Right forelimb (tissue), 1 donor: Measurements from ENCODE around the gene WHAMM.
"Not testable (repeated sequence)": the region's sequence is repeated elsewhere in the genome, so short reads cannot be mapped to it uniquely, and the experiment has no call there.

Source experiments
- DNase-seq: peaks from one replicate; pipeline ENCODE4 v3.0.0-alpha.2; 2018

Gene WHAMM

DNA sequence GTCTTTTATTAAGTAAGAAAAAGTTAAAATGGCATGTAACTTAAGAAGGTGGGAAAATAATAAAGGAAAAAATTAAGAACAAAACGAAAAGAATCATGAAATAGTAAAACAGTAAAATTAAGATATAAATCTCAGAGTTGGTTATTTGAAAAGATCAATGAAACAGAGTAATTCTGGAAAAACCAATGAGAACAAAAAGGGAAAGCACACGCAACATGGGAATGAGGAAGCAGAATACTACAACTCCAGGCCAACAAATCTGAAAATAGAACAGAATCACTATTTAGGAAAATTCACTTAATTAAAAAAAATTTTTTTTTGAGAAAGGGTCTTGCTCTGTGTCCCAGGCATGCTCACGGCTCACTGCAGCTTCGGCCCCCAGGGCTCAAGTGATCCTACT is 30.7 kb downstream of the WHAMM start:
- DNase-seq, result no peak

DNA sequence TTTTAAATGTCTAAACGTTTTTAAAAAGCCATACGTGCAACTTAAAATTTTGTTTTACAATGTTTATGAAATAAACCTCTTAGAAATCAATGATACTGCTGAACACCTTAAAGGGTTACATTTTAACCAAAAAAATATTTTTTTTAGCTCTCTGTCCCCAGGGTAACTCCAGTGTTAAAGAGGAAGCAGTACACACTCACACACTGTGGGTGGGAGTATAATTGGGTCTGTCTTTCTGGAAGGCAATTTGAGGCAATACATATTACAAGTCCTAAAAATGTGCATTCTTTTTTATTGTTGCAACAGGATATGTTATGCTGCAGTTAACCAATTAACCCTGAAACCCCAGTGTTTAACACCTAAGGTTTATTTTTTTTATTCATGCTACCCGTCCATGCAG is 34.1 kb downstream of the WHAMM start:
- no peak for DNase-seq

DNA sequence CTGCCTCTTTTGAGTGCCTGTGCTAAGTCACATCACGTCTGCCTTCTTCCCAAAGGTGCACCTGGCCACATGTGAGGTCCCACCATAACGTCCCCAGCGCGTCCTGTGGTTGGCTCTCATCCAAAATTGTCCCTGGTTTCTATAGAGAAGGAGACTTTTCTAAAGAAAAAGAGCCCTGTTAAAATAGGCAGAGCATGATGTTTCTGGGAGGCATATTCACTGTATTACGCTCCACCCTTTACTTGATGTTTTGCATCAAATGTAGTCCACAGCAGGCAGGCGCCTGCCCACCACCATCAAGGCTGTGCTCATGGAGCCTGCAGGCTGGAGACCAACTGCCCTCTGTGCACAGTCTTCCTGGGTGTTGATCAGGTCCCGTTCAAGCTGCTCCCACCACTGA is 36.3 kb downstream of the WHAMM start:
- DNase-seq, result no peak

DNA sequence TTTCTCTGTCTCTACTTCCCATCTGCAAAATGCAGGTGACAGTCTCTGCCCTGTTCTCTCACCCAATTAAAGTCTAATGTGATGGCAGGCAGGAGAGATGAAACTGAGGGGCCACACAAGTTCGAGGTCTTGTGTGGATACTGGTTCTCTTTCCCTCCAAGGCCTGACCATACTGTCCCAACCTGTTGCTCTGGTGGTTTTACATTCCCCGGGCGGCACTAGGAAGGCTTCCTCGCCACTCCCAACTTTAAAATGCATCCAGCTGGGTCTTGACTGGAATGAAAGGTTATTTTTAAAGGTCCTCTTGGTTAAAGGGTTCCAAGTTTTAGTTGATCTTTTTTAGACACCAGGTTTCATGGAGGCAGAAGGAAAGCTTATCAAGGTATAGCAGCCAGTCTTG is 37.2 kb downstream of the WHAMM start:
- DNase-seq, result no peak

DNA sequence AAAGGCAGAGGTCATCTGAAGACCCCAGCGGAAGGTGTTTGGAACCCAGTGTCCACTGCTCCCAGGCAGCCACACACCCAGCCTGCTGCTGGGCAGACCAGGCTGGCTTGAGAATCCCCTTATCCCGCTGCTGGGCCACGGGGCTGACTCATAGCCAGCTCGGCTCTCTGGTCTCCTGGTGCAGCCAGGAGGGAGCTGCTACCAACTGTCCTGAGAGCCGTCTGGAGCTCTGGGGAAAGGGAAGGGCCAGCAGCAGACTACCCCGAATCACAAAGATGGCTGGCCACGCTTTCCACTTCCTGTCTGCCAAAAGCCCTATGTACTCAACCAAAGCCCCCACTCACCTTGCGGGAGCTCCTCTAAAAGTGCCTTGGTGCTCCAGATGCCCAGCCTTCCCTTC is 38.3 kb downstream of the WHAMM start:
- DNase-seq, result no peak

DNA sequence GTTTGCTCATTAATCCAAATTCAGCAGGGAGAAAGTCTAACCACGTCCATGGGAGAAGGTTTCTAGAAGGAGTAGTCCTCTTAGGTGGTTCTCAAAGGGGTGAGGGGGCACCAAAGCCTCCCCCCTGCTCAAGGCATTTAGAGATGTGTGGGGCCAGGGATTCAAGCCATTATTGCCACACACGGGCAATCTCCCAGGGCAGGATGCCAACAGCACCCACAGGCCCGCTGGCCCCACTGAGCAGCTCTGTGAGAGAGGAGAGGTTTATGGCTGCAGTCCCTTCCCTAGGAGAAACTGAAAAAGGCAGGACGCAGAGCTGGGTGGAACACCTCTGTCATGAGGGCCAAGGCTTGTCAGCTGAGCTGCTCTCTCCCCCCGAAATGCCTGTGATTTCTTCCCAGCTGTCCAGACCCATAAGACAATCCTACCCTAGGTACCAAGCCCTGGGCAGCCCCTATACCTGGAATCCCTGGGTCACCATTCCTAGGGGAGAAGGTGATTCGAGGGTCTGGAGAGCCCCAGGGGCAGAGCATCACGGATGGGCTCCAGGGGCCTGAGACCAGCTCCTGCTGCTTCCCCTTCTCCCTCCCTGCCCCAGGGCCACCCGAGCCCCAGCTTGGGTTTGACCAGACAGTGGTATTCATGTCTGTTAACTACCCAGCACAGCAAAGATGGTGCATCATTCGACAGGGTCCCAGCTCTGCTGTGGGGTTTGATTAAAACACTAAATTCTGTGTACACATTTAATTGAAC is 39.0 kb downstream of the WHAMM start:
- DNase-seq, result no peak

DNA sequence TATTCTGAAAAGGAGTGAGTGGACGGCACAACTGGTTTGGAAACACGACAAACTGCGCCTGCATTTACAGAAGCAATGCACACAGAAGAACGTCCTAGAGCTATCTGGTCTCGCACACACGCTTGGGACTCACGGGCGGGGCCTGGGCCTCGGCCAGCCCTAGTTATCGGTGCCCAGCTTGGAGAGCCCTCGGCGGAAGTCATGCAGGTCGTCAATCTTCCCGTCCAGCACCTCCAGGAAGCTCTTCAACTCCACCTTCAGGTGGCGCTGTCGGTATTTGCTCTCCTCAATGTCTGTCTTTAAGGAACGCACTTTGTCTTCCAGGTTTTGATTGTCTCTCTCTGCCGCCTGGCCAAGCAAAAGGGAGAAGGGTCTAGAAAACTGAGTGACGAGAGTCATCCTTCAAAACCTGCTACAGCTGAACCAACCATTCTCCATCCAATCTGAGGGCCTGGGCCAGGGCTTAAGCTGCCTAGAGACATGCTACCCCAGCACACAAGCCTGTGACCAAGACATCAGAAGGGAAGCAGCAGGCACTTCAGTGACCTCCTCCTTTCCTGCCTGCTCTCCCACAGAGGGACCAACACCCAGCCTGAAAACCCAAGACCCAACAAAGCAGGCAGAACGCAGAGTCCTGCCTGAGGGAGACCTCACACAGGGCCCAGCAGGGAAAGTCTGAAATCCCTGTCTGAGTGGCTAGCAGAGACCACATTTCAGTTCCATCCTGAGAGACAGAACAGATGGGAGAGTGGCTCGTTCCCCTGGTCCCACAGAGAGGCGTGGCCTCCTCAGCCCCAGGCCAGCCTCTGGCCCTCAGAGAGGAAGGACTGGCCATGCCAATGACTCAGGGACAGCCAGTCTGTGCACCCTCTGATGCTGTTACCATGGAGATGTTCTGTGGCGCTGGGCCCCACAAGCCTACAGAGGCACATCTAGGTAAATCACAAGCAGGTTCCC is 40.4 kb downstream of the WHAMM start:
- DNase-seq, result peak; percentile 62

DNA sequence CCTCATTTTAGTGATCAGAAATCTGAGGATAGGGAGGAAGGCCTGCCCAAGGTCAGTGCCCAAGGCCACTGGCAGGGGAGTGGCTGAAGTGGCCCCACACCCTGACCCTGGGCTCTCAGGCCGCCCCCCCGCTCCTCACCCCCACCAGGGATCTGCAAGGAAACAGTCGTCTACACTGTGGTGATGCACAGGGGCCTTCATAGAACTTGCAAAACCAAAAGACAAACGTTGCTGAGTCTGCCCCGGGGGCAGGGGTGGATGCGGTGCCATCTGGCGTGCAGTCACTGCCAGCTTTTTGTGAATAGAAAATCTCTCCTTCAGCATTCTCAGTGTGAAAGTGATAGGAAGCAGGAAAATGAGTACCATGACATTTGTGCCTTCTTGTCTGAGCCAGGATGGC is 41.3 kb downstream of the WHAMM start:
- DNase-seq, result no peak

DNA sequence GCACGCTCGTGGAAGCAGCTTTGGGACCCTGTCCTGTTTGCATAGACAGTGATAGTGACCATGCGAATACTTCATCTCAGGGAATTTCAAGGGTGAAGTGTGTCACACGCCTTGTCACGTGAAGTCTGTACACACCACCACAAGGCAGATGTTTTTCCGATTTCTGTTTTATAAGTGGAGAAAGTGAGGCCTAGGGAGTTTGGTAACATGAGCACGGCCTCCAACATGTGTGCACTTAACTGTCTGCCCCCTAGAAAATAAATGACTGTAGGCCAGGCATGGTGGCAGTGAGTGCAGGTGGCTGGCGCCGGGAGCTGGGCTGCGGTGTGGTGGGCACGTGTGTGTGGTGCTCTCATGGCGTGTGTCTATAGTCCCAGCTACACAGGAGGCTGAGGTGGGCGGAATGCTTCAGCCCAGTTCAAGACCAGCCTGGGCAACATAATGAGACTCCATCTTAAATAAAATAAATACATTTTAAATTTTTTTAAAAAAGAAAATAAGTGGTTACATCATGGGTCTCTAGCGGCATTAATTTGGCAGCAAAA is 42.0 kb downstream of the WHAMM start:
- DNase-seq, result no peak

DNA sequence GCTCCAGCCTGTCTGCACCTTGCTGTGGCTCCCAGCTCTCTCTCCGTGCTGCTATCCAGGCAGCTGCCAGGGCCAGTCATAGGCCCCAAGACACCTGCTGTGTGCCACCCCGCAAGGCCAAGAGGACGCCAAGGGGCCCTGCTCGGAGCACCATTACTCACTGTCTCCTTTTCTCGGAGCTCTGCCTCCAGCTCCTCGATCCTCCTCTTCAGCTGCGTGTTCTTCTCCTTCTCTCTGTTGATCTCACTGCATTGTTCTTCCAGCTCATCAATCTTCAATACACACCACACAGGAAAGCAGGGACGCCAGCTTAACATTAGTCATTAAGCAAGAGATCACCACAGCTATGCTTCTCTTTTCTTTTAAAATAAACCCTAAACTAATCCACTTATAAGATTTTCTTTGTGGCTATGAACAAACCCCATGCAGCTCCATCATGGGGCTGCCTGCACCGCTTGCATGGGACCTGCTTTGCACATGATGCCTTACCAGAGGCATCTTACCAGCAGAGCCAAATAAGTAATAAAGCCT is 42.6 kb downstream of the WHAMM start:
- DNase-seq, result no peak

DNA sequence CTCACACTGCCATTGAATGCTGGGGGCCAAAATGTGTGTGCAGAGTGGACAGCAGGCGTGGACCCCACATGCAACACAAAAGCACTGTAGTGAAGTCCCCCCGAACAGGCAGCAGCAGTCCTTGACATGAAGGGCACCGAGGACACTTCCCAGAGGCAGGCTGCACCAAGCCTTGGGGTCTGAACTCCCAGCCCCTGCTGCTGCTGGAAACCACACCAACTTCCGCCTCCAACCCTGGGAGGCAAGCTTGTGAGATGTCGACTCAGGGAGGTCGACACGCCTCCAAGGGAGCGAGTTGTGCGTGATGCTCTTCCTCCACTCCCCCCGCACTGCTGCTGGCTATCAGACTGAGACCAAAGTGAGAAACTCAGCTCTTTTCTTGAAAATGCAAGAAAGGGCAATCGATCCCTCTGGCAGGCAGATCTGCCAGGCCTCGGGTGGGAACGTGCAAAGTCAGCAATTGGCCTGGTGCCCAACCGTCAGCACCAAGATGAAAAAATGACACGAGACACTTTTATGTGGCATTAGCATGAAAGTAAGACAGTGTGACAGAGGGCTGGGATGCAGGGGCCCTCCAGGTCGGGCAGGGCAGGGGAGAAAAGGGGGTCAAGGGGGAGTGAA is 43.6 kb downstream of the WHAMM start:
- DNase-seq, result no peak

DNA sequence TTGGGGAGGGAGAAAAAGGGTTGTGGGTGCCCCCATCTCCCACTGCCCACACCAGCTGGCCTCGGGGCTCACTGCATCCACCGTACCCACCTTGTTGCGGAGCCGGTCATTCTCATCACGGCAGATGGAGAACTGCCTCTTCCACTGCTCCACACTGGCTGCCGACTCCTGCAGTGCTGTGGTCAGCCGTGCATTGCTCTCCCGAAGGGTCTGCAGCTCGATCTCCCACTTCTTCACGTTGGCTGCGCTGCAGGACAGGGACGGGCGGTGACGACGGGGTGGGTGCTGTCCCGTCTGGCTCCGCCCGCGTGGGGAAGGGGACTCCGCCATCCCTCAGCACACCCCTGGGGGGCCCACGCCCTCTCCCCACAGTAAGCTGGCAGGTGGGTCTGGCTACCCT is 45.1 kb downstream of the WHAMM start:
- DNase-seq, result no peak

DNA sequence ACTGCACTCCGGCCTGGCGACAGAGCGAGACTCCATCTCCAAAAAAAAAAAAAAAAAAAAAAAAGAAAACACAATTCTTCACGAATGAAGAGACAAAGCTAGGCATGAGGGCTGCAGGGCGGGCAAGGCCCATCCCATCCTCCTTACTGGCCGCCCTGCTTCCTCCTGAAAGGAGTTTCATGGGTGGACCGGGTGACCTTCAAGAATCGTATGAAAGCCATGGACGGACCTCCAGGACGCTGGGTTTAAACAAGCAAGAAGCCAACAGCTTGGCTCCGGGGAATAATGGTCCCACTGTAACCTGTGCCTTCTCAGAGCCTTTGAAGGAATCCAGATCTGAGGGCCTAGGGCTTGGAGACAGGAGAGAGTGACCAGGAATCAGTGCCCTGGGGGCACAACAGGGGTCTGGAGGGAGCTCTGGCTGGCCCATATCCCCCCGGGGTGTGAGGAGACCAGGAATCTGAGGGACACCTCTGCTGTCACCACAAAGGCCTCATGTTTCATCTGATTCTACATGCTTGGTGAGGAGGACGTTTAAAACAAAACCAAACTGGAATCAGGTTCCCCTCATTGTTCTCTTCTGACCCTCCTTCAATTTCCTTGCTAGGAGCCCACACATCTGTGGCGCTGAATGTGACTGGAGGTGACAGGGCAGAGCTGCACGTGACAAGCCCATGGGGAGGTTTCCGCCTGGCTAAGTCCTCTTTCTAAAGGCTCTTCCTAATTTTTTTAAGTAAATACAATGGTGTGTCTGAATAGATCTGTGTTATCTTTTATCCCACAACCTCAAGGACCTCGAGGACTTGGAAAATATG is 46.1 kb downstream of the WHAMM start:
- DNase-seq, result no peak

DNA sequence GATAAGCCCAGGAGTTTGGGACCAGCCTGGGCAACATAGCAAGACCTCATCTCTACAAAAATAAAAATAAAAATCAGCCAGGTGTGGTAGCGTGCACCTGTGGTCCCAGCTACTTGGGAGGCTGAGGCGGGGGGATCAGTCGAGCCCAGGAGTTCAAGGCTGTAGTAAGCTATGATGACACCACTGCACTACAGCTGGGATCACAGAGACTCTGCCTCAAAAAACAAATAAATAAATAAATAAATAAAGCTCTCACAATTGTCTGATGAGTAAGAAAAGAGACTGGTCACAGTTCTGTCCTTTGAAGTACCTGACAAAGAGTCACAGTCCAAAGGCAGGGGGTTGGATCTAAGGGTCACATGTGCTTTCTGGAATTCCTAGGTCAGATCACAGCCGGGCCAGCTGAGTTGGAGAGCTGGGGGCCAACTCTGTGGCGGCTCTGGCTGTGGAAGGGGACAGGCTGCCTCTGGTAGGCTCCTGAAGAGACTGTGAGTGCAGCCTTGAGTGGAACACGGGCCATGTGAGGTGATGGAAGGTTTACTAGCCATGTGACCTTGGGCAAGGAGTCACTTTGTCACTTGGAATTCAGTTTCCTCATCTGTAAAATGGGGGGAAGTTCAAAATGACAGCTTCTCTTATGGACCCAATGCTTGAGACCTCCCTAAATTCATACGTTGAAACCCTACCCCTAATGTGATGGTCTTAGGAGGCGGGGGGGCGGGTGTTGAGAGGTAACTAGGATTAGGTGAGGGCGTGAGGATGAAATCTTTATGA is 47.2 kb downstream of the WHAMM start:
- DNase-seq, result no peak

DNA sequence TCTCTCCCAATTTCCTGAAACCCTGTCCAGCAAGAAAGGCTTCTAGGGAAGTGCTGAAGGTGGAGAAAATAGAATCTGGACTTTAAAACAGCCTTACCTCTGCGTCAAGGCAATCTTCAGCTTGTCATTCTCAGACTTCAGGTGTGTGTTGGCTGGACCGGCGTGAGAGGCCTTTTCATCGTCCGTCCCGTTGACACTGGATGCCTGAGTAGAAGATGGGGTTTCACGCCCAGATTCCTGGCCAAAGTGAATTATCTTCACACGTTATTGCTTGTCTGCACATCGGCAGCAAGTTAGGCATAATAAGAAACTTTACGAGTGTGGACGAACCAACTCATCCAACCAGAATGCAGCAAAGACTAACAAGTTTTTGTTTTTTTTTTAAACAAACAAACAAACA is 49.5 kb downstream of the WHAMM start:
- no peak for DNase-seq

DNA sequence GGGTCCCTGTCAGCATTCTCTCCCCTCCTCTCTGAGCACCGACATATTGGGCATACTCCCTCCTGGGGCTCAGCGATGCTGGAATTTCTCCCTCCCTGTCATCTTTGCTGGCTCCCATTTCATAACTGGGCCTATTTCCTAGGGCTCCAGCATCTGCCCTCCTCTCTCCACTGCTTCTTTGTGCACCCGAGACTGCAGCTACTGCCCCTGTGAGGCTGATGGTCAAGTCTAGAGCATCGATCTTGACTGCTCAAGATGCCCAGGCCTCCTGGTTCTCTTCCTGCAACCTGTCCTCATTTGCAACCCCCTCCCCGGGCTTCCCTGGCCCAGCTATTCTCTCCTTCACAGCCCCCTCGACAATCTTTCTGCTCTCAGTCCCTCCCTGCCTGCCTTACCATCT is 53.5 kb downstream of the WHAMM start:
- DNase-seq, result no peak

DNA sequence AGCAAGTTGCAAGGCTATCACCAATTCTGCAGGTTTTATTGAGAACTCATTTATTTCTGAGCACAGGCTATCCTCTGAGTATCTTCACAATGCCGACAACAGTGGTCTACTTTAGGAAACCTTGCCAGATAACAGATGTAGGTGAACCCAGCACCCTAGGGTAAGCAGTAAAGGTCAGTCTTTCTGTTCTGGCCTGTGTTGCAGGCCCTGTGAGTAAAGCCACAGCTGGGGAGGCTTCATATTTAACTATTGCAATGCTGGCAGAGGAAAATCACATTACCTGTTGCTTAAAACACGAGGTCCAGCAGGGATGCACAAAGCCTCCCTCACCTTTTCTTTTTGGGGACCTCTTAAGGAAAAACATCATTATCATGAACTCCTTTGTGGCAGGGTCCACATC is 55.5 kb downstream of the WHAMM start:
- DNase-seq, result no peak

DNA sequence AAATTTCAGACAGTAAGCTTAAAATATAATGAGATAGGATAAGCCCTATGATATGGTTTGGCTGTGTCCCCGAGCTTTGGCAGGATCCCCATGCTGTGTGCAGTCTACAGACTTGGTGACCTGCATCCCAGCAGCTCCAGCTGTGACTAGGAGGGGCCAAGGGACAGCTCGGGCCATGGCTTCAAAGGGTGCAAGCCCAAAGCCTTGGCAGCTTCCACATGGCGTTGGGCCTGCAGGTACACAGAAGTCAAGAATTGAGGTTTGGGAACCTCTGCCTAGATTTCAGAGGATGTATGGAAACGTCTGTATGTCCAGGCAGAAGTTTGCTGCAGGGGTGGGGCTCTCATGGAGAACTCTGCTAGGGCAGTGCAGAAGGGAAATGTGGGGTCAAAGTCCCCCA is 56.2 kb downstream of the WHAMM start:
- not testable (repeated sequence) for DNase-seq

DNA sequence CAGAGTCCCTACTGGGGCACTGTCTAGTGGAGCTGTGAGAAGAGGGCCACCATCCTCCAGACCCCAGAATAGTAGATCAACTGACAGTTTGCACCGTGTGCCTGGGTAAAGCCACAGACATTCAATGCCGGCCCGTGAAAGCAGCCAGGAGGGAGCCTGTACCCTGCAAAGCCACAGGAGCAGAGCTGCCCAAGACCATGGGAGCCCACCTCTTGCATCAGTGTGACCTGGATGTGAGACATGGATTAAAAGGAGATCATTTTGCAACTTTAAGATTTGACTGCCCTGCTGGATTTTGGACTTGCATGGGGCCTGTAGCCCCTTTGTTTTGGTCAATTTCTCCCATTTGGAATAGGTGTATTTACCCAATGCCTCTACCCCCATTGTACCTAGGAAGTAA is 56.6 kb downstream of the WHAMM start:
- DNase-seq, result not testable (repeated sequence)

DNA sequence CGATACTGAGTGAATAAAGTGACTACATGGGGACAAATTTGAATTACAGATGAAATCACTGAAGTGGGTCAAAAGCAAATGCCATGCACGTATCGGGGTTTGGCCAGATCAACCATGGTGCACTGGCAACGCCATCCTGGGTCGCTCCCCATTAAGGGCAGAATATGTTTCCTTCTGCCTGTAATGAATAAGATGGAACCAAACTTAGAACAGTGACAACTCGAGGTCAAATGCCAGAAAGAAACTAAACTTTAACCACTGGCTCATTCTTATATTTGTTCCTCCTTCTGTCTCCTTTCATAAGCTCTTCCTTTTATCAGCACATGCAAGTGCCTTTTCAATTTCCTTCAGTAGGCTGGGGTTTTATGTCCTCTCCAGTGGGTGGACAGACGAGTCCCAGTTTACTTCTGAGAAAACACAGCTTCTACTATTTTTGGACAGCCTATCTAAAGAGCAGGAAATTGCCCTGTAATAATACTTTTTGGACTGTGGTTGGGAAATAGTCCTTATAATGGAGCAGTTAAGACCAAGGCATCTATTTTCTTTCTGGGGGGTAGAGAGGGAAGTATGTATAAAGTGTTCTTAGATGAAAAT is 61.4 kb downstream of the WHAMM start:
- DNase-seq, result no peak

DNA sequence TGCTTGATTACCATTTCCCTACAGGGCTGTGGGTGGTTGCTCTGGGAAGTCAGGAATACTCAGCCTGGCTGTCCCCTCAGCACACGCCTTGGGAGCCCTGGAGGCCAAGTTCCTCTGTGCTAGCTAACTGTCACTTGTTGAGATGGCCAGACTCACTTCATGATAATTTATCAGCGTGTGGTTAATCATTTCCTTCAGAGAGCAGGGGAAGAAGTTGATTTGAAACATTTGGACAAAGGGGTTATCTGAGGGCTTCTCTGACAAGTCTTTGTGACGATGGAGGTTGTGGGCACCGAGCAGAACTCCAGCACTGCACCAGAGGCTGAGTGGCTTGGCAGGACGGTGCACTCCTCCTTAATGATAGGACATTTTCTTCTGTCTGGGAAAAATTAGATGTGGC is 61.9 kb downstream of the WHAMM start:
- DNase-seq, result no peak
